Transverse colon (tissue), 4 donors: ENCODE measurements around the gene NFIC. TPM values are rescaled to one million over a fixed set of nuclear protein-coding genes. Genes with fewer than 3 reads are reported as not detected.
A peak's percentile ranks its signal among the peaks of the same experiment; 100 is the strongest.

Experiments
- DNase-seq: peaks from one replicate; pipeline ENCODE4 v3.0.0-alpha.2; 2019
- H3K27ac ChIP-seq, 4 donors: fragments of 200-600 bp; sonication (generic); 2 replicates each; pipeline ENCODE4 v1.5.1; 2016 to 2018; ENCODE audit warnings: inconsistent platforms in 4 of 4
- H3K27me3 ChIP-seq: fragments of 200-600 bp; sonication (generic); 2 replicates; pipeline ENCODE4 v1.5.1; 2017; ENCODE audit warnings: inconsistent platforms
- H3K36me3 ChIP-seq, 4 donors: fragments of 200-600 bp; sonication (generic); 2 replicates each; pipeline ENCODE4 v1.5.1; 2017 to 2019; ENCODE audit warnings: inconsistent platforms in 4 of 4
- H3K4me1 ChIP-seq, 4 donors: fragments of 200-600 bp; sonication (generic); 2 replicates each; pipeline ENCODE4 v1.5.1; 2017 to 2020; ENCODE audit warnings: inconsistent platforms in 4 of 4
- H3K4me3 ChIP-seq, 4 donors: fragments of 200-600 bp; sonication (generic); 1 replicate in 1 of 4; 2 replicates in 3 of 4; pipeline versions ENCODE4 v1.5.1 to v1.6.1; 2017 to 2019; ENCODE audit warnings: inconsistent platforms in 4 of 4
- H3K9me3 ChIP-seq, 2 donors: fragments of 200-600 bp; sonication (generic); 2 replicates each; pipeline ENCODE4 v1.5.1; 2017 to 2019; ENCODE audit warnings: inconsistent platforms in 2 of 2
- EP300 ChIP-seq: sonication (generic); formaldehyde crosslinking; IDR thresholded peaks from one replicate; pipeline ENCODE4 v1.6.1; 2017; ENCODE audit warnings: antibody characterized with exemption, low read depth
- POLR2A ChIP-seq: fragments of 450-650 bp; IDR thresholded peaks from one replicate; pipeline ENCODE4 v1.6.1; 2016; ENCODE audit warnings: antibody characterized with exemption, mild to moderate bottlenecking, moderate library complexity
- POLR2AphosphoS5 ChIP-seq, 3 donors: sonication (generic); formaldehyde crosslinking; IDR thresholded peaks; one replicate each; pipeline ENCODE4 v1.6.1; 2016; ENCODE audit warnings: antibody characterized with exemption in 3 of 3
- WGBS, 2 donors: methylation state at CpG; one replicate each; pipeline ENCODE4 v1.1.5; 2018; ENCODE audit warnings: low coverage in 1 of 2; 5-methylcytosine and 5-hydroxymethylcytosine counted together
- in situ Hi-C, 4 donors: fragments of 200-750 bp; cut with MboI; loops; one replicate each; pipeline versions ENCODE4 v1.15.0 to v1.15.1; 2017; ENCODE audit warnings: low sequenced_read_pairs in 3 of 4, low pct_ligation_motif_present in 1 of 4, low pct_unique_long_range_greater_than_20kb in 1 of 4
- intact Hi-C: fragments of 100-400 bp; cut with DNase I; formaldehyde crosslinking; loops from one replicate; pipeline ENCODE4 v1.15.1; 2023; ENCODE audit warnings: low total_unique reads
- total RNA-seq, 4 donors: library from RNA; depleted of rRNA; stranded (reverse); fragments of >200 nt; gene quantifications; one replicate each; pipeline ENCODE4 v1.1.0, GENCODE V29; 2016
- TF ChIP-seq, protein P1 (sequence below), 5 experiments: fragments of 200-600 bp in 3 of 5; fragments of 450-650 bp in 2 of 5; sonication (generic) in 3 of 5; IDR thresholded peaks; 1 replicate in 2 of 5; 2 replicates in 3 of 5; pipeline ENCODE4 v1.5.1; 2016 to 2017; ENCODE audit warnings: antibody characterized with exemption in 5 of 5, inconsistent platforms in 3 of 5, mild to moderate bottlenecking in 2 of 5, moderate library complexity in 1 of 5

Gene NFIC
- total RNA-seq, 4 donors from 2014 or later, result 39.9 to 145 (median 68.1) TPM

DNA sequence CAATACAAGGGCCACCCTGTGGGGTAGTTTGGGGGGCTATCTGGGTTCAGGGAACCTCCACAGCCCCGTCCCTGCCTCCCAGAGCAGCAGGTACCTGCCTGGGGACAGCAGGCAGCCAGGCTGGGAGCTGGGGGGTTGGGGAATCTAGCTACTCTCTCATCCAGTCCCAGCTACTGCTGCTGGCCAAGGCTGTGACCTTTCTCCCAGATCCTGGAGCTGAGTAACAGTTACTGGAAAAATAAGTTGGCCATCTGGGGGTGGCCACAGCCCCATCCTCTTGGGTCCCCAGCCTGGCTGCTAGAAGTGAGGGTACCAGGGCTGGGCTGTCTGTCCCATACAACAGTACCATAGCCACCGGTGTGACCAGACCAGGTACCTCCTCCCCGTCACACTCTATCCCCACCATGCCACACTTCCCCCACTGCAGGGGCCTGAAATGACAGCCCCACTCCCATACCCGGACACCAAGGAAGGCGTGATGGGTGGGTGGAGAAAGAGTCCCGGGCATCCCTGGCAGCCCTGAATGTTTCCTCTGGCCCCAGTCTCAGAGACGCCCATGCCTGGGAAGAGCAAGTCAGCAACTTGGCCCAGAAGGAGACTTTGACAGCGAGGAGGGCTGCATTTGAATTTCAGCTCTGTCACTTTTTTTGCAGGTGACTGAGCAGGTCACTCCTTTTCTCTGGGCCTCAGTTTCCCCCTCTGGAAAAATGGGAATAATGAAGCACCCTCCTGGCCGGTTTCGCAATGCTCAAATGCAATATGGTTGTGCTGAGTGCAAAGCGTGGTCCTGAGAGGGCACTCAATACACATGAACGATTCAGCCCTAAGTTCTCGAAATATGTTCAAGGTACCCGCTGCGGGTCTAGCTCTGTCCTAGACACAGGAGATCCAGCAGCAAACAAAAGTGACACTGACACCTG is 30.7 kb upstream of the NFIC start:
- DNase-seq, result peak; percentile 74
- Histone ChIP-seq H3K36me3 (no peaks in the 10 kb centered on the region), H3K27me3 (no peaks in the 10 kb centered on the region), H3K27ac (peak overlapping the region; percentile 92 to 97 (median 94)), H3K9me3 (no peaks in the 10 kb centered on the region), H3K4me1 (peaks cover 43 to 57% (median 46%) of the 10 kb centered on the region in 4 donors), H3K4me3 (no peak overlapping the region)
- WGBS, 2 donors, result 60 to 67% methylated on average over 5 to 15 of the region's 15 CpGs
- in situ Hi-C loops (no loop called here), intact Hi-C loops (loop anchor here (5.0 kb wide), 1 partner anchor 97 kb away; no protein-coding TSS in a partner anchor)
- TF ChIP-seq POLR2AphosphoS5 (IDR thresholded peaks at IDR 0.05), result peak in 1 of 3 donors; percentile 62
- no peak for TF ChIP-seq POLR2A
- TF ChIP-seq, protein P1, sequence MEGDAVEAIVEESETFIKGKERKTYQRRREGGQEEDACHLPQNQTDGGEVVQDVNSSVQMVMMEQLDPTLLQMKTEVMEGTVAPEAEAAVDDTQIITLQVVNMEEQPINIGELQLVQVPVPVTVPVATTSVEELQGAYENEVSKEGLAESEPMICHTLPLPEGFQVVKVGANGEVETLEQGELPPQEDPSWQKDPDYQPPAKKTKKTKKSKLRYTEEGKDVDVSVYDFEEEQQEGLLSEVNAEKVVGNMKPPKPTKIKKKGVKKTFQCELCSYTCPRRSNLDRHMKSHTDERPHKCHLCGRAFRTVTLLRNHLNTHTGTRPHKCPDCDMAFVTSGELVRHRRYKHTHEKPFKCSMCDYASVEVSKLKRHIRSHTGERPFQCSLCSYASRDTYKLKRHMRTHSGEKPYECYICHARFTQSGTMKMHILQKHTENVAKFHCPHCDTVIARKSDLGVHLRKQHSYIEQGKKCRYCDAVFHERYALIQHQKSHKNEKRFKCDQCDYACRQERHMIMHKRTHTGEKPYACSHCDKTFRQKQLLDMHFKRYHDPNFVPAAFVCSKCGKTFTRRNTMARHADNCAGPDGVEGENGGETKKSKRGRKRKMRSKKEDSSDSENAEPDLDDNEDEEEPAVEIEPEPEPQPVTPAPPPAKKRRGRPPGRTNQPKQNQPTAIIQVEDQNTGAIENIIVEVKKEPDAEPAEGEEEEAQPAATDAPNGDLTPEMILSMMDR (IDR thresholded peaks at IDR 0.05), result no peak

DNA sequence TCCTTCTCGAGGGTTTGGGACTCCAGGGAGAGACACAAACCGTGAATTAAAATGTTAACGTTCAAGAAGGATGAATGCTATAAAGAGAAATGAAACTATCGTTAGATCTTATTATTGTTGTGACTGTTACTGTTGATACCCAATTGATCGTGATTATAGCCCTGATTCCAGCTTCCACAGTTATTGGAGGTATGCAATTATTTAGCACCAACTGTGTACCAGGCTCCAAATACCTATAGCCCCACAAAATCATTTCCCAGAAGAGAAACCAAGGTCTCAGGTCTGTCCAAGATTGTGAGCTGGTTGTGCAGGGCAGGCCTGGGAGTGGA is 30.1 kb upstream of the NFIC start:
- H3K4me1 ChIP-seq, result peaks cover 43 to 57% (median 46%) of the 10 kb centered on the region in 4 donors
- H3K4me3 ChIP-seq, result no peak overlapping the region
- H3K36me3 ChIP-seq, result no peaks in the 10 kb centered on the region
- 31 to 41% methylated on average over 4 to 5 of the region's 5 CpGs for whole genome bisulfite sequencing, 2 donors
- TF ChIP-seq, protein P1 (IDR thresholded peaks at IDR 0.05), result no peak
- TF ChIP-seq EP300, result no peak
- in situ Hi-C loops, result no loop called here
- no peak for DNase-seq
- no peaks in the 10 kb centered on the region for H3K27me3 ChIP-seq
- peak overlapping the region; percentile 92 to 97 (median 94) for H3K27ac ChIP-seq
- no peaks in the 10 kb centered on the region for H3K9me3 ChIP-seq
- intact Hi-C loops, result loop anchor here (5.0 kb wide), 1 partner anchor 96 kb away; no protein-coding TSS in a partner anchor

DNA sequence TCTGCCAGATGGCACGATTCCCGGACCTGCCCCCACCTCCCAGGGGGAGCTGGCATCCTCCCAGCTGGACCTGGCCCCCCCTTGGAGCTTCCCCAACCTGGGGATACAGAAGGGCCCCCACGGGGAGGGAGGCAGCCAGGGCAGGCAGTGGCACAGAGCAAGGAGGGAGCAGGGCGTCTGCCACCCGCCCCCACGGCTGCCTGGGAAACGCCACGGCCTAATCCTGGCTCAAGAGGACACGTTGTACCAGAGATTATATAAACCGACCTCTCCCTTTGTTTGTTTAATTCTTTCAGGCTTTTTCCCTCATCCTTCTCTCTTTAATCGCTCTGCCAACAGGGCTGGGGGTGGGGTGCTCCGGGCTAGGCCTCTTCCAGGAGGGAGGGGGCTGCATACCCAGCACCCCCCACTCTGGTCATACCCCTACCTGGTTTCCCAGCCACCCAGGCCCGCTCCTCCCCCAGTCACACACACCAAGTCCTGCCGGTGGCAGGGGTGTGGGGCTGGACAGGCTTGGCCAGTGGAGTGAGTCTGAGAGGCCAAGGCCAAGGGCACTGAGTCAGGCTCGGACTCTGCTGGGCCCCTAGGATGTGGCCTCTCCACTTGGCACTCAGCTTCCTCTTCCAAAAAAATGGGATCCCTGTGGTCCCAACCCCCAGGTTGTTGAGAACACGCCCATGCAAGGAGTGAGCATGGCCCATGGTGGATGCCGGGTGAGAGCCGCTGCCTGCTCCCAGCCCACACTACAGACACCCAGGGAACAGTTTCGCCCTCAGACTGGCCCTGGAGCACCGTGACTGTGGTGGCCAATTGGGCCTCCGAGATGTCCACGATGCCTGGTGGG is 29.5 kb upstream of the NFIC start:
- Histone ChIP-seq H3K27me3 (no peaks in the 10 kb centered on the region), H3K27ac (peak overlapping the region; percentile 92 to 97 (median 94)), H3K36me3 (no peaks in the 10 kb centered on the region), H3K9me3 (no peaks in the 10 kb centered on the region), H3K4me1 (peaks cover 43 to 57% (median 46%) of the 10 kb centered on the region in 4 donors), H3K4me3 (no peak overlapping the region)
- peak; percentile 94 for DNase-seq
- 18 to 30% methylated on average over 2 to 21 of the region's 22 CpGs for WGBS, 2 donors
- intact Hi-C loops (loop anchor here (5.0 kb wide), 1 partner anchor 95 kb away; no protein-coding TSS in a partner anchor), in situ Hi-C loops (no loop called here)
- TF ChIP-seq POLR2A (peak; percentile 53), EP300 (peak; percentile 98), POLR2AphosphoS5 (IDR thresholded peaks at IDR 0.05) (peak; percentile 89 to 93 (median 92))
- TF ChIP-seq, protein P1 (IDR thresholded peaks at IDR 0.05), result peak in 1 of 5 experiments; percentile 12
